ENCODE results near the gene PPM1H.

PPM1H gene

DNA sequence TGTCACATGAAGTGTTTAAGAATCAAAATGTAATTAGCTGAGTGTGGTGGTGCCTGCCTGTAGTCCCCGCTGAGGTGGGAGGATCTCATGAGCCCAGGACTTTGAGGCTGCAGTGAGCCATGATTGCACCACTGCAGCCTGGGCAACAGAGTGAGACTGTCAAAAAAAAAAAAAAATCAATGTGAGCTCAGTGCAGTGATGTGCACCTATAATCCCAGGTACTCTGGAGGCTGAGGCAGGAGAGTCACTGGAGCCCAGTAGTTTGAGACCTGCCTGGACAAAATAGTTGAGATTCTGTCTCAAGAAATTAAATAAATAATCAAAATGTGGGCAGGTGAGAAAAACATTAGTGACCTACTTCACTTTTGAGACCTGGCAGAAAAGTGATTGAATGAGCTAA lies 328.3 kb downstream of the PPM1H start:
- no peak overlapping the region for H2AFZ ChIP-seq (ENCODE audit: low read length)
- H3K4me3 ChIP-seq (ENCODE audit: low read length in 2 of 2): no peak overlapping the region
- no peak overlapping the region for H2BK12ac ChIP-seq (ENCODE audit: low read length)
- H2BK15ac ChIP-seq (ENCODE audit: low read length): no peak overlapping the region
- no peak overlapping the region for H3K18ac ChIP-seq (ENCODE audit: low read length)
- no peak overlapping the region for H3K4me2 ChIP-seq (ENCODE audit: insufficient read depth, low read length, poor library complexity, severe bottlenecking)
- peaks cover 0 to 3% of the 10 kb centered on the region in 2 donors for H3K9me3 ChIP-seq (replicated peaks in 1 of 2; ENCODE audit: control insufficient read depth in 2 of 2, insufficient read depth in 1 of 2, low read depth in 1 of 2, low read length in 2 of 2)
- H4K91ac ChIP-seq (ENCODE audit: low read depth, low read length, poor library complexity): no peak overlapping the region
- H3K4me1 ChIP-seq (ENCODE audit: control insufficient read depth in 2 of 2, insufficient read depth in 1 of 2, low read depth in 1 of 2, low read length in 2 of 2): peaks cover 2 to 9% of the 10 kb centered on the region in 2 donors
- no peak overlapping the region for H2BK120ac ChIP-seq (ENCODE audit: low read depth, low read length)
- H4K8ac ChIP-seq (ENCODE audit: low read depth, low read length): no peak overlapping the region
- H3K27ac ChIP-seq (replicated peaks; ENCODE audit: low read length): no peak overlapping the region
- peaks cover 2% of the 10 kb centered on the region for H3K79me1 ChIP-seq (ENCODE audit: low read depth, low read length)
- no peak overlapping the region for H3K4ac ChIP-seq (ENCODE audit: low read length)
- H3K9ac ChIP-seq (ENCODE audit: low read depth, low read length, poor library complexity): no peak overlapping the region
- H3K27me3 ChIP-seq (ENCODE audit: control insufficient read depth in 3 of 3, insufficient read depth in 3 of 3, low read depth in 1 of 3, low read length in 3 of 3): no peaks in the 10 kb centered on the region
- no peak overlapping the region for H3K23ac ChIP-seq (ENCODE audit: low read depth, low read length, poor library complexity)
- no CpG with 5 or more reads among the region's 1 CpG for WGBS, 2 donors (ENCODE audit: extremely low coverage in 2 of 2, insufficient read length in 2 of 2, insufficient replicate concordance in 1 of 2)
- H2BK5ac ChIP-seq (ENCODE audit: low read length): no peak overlapping the region
- H3K14ac ChIP-seq (ENCODE audit: low read length): no peak overlapping the region
- H3K36me3 ChIP-seq (replicated peaks in 1 of 2; ENCODE audit: control insufficient read depth in 2 of 2, insufficient read depth in 2 of 2, low read length in 2 of 2): peaks cover 0 to 58% of the 10 kb centered on the region in 2 donors
- no peak for DNase-seq (ENCODE audit: low spot score)
- H2AK5ac ChIP-seq (ENCODE audit: low read depth, low read length): no peak overlapping the region

- H4K8ac ChIP-seq (ENCODE audit: low read depth, low read length): no peak overlapping the region
- H3K4ac ChIP-seq (ENCODE audit: low read length): no peak overlapping the region
- H2BK15ac ChIP-seq (ENCODE audit: low read length): no peak overlapping the region
- H3K36me3 ChIP-seq (replicated peaks in 1 of 2; ENCODE audit: control insufficient read depth in 2 of 2, insufficient read depth in 2 of 2, low read length in 2 of 2): peaks cover 0 to 58% of the 10 kb centered on the region in 2 donors
- no peak overlapping the region for H3K9ac ChIP-seq (ENCODE audit: low read depth, low read length, poor library complexity)
- H2BK120ac ChIP-seq (ENCODE audit: low read depth, low read length): no peak overlapping the region
- DNase-seq (ENCODE audit: low spot score): no peak
- peaks cover 2 to 9% of the 10 kb centered on the region in 2 donors for H3K4me1 ChIP-seq (ENCODE audit: control insufficient read depth in 2 of 2, insufficient read depth in 1 of 2, low read depth in 1 of 2, low read length in 2 of 2)
- no peak overlapping the region for H3K4me2 ChIP-seq (ENCODE audit: insufficient read depth, low read length, poor library complexity, severe bottlenecking)
- no peak overlapping the region for H3K23ac ChIP-seq (ENCODE audit: low read depth, low read length, poor library complexity)
- no CpG with 5 or more reads among the region's 2 CpGs for WGBS, 2 donors (ENCODE audit: extremely low coverage in 2 of 2, insufficient read length in 2 of 2, insufficient replicate concordance in 1 of 2)
- peaks cover 0 to 3% of the 10 kb centered on the region in 2 donors for H3K9me3 ChIP-seq (replicated peaks in 1 of 2; ENCODE audit: control insufficient read depth in 2 of 2, insufficient read depth in 1 of 2, low read depth in 1 of 2, low read length in 2 of 2)
- no peaks in the 10 kb centered on the region for H3K27me3 ChIP-seq (ENCODE audit: control insufficient read depth in 3 of 3, insufficient read depth in 3 of 3, low read depth in 1 of 3, low read length in 3 of 3)
- H3K79me1 ChIP-seq (ENCODE audit: low read depth, low read length): peaks cover 2% of the 10 kb centered on the region
- H2BK5ac ChIP-seq (ENCODE audit: low read length): no peak overlapping the region
- H4K91ac ChIP-seq (ENCODE audit: low read depth, low read length, poor library complexity): no peak overlapping the region
- H2AK5ac ChIP-seq (ENCODE audit: low read depth, low read length): no peak overlapping the region
- H3K4me3 ChIP-seq (ENCODE audit: low read length in 2 of 2): peak overlapping the region in 1 of 2 donors; percentile 86
- H3K14ac ChIP-seq (ENCODE audit: low read length): no peak overlapping the region
- no peak overlapping the region for H2AFZ ChIP-seq (ENCODE audit: low read length)
- H2BK12ac ChIP-seq (ENCODE audit: low read length): no peak overlapping the region
- H3K27ac ChIP-seq (replicated peaks; ENCODE audit: low read length): peak overlapping the region; percentile 11
- no peak overlapping the region for H3K18ac ChIP-seq (ENCODE audit: low read length)
Measured at GRCh38 chr12:62605981-62606380, 329.0 kb downstream of the PPM1H start.

DNA sequence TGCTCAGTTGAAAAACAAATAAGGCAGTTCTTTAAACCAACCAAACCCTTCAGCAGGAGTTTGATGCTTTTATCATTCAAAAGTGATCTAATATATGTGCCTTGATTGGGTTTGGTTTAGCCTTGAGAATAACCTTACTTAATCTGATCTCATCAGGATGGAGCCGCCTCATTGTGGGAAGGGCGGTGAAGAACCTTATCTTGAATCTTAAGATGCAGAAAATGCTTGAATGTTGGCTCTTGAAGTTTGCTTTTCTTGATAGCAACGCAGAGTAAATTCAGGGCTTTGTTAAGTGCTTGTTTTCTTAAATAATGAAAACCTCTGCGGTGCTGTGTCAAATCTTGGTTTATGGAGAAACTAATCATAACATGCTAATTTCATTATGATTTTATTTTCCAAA lies 330.1 kb downstream of the PPM1H start:
- H2AFZ ChIP-seq (ENCODE audit: low read length): no peak overlapping the region
- H2BK5ac ChIP-seq (ENCODE audit: low read length): no peak overlapping the region
- peak overlapping the region; percentile 67 for H3K4me2 ChIP-seq (ENCODE audit: insufficient read depth, low read length, poor library complexity, severe bottlenecking)
- no peak overlapping the region for H3K27ac ChIP-seq (replicated peaks; ENCODE audit: low read length)
- H2BK15ac ChIP-seq (ENCODE audit: low read length): no peak overlapping the region
- peaks cover 0 to 3% of the 10 kb centered on the region in 2 donors for H3K9me3 ChIP-seq (replicated peaks in 1 of 2; ENCODE audit: control insufficient read depth in 2 of 2, insufficient read depth in 1 of 2, low read depth in 1 of 2, low read length in 2 of 2)
- no peak overlapping the region for H3K18ac ChIP-seq (ENCODE audit: low read length)
- H3K79me1 ChIP-seq (ENCODE audit: low read depth, low read length): peaks cover 2% of the 10 kb centered on the region
- no peak overlapping the region for H3K14ac ChIP-seq (ENCODE audit: low read length)
- no peak overlapping the region for H2AK5ac ChIP-seq (ENCODE audit: low read depth, low read length)
- peaks cover 2 to 9% of the 10 kb centered on the region in 2 donors for H3K4me1 ChIP-seq (ENCODE audit: control insufficient read depth in 2 of 2, insufficient read depth in 1 of 2, low read depth in 1 of 2, low read length in 2 of 2)
- H3K9ac ChIP-seq (ENCODE audit: low read depth, low read length, poor library complexity): no peak overlapping the region
- WGBS, 2 donors (ENCODE audit: extremely low coverage in 2 of 2, insufficient read length in 2 of 2, insufficient replicate concordance in 1 of 2): no CpG with 5 or more reads among the region's 4 CpGs
- no peak overlapping the region for H2BK12ac ChIP-seq (ENCODE audit: low read length)
- H2BK120ac ChIP-seq (ENCODE audit: low read depth, low read length): no peak overlapping the region
- peak overlapping the region; percentile 70 to 86 for H3K4me3 ChIP-seq (ENCODE audit: low read length in 2 of 2)
- H4K8ac ChIP-seq (ENCODE audit: low read depth, low read length): no peak overlapping the region
- H3K27me3 ChIP-seq (ENCODE audit: control insufficient read depth in 3 of 3, insufficient read depth in 3 of 3, low read depth in 1 of 3, low read length in 3 of 3): no peaks in the 10 kb centered on the region
- H3K4ac ChIP-seq (ENCODE audit: low read length): no peak overlapping the region
- peaks cover 0 to 49% of the 10 kb centered on the region in 2 donors for H3K36me3 ChIP-seq (replicated peaks in 1 of 2; ENCODE audit: control insufficient read depth in 2 of 2, insufficient read depth in 2 of 2, low read length in 2 of 2)
- no peak for DNase-seq (ENCODE audit: low spot score)
- H3K23ac ChIP-seq (ENCODE audit: low read depth, low read length, poor library complexity): no peak overlapping the region
- no peak overlapping the region for H4K91ac ChIP-seq (ENCODE audit: low read depth, low read length, poor library complexity)

DNA sequence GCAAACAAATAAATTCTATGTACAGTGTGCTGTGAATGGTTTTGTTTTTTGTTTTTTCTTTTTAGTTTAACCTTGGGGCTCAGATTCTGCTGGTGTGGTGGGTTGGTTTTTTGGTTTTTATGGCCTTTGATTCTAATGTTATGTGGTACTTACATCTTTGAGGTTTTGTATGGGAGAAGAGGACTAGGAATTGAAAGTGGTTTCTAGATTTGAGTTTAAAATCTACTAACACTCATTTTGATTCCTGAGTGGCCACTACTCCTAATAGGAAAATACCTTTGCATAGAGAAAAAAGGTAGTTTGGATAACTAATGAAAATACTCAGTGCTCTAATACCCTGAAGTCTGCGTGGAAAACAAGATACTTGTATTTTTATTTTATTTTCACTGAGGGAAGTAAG lies 330.6 kb downstream of the PPM1H start:
- H3K79me1 ChIP-seq (ENCODE audit: low read depth, low read length): peaks cover 2% of the 10 kb centered on the region
- H2AK5ac ChIP-seq (ENCODE audit: low read depth, low read length): no peak overlapping the region
- no peak for DNase-seq (ENCODE audit: low spot score)
- peaks cover 0 to 3% of the 10 kb centered on the region in 2 donors for H3K9me3 ChIP-seq (replicated peaks in 1 of 2; ENCODE audit: control insufficient read depth in 2 of 2, insufficient read depth in 1 of 2, low read depth in 1 of 2, low read length in 2 of 2)
- no peak overlapping the region for H4K8ac ChIP-seq (ENCODE audit: low read depth, low read length)
- H2AFZ ChIP-seq (ENCODE audit: low read length): no peak overlapping the region
- no peak overlapping the region for H3K9ac ChIP-seq (ENCODE audit: low read depth, low read length, poor library complexity)
- peak overlapping the region; percentile 77 to 86 for H3K4me3 ChIP-seq (ENCODE audit: low read length in 2 of 2)
- H3K18ac ChIP-seq (ENCODE audit: low read length): no peak overlapping the region
- H2BK120ac ChIP-seq (ENCODE audit: low read depth, low read length): no peak overlapping the region
- no peaks in the 10 kb centered on the region for H3K27me3 ChIP-seq (ENCODE audit: control insufficient read depth in 3 of 3, insufficient read depth in 3 of 3, low read depth in 1 of 3, low read length in 3 of 3)
- no peak overlapping the region for H3K14ac ChIP-seq (ENCODE audit: low read length)
- H3K27ac ChIP-seq (replicated peaks; ENCODE audit: low read length): no peak overlapping the region
- no peak overlapping the region for H3K23ac ChIP-seq (ENCODE audit: low read depth, low read length, poor library complexity)
- peaks cover 2 to 9% of the 10 kb centered on the region in 2 donors for H3K4me1 ChIP-seq (ENCODE audit: control insufficient read depth in 2 of 2, insufficient read depth in 1 of 2, low read depth in 1 of 2, low read length in 2 of 2)
- peaks cover 0 to 44% of the 10 kb centered on the region in 2 donors for H3K36me3 ChIP-seq (replicated peaks in 1 of 2; ENCODE audit: control insufficient read depth in 2 of 2, insufficient read depth in 2 of 2, low read length in 2 of 2)
- peak overlapping the region; percentile 30 for H3K4me2 ChIP-seq (ENCODE audit: insufficient read depth, low read length, poor library complexity, severe bottlenecking)
- no CpG with 5 or more reads among the region's 1 CpG for WGBS, 2 donors (ENCODE audit: extremely low coverage in 2 of 2, insufficient read length in 2 of 2, insufficient replicate concordance in 1 of 2)
- H2BK5ac ChIP-seq (ENCODE audit: low read length): no peak overlapping the region
- H2BK12ac ChIP-seq (ENCODE audit: low read length): no peak overlapping the region
- H3K4ac ChIP-seq (ENCODE audit: low read length): no peak overlapping the region
- H4K91ac ChIP-seq (ENCODE audit: low read depth, low read length, poor library complexity): no peak overlapping the region
- H2BK15ac ChIP-seq (ENCODE audit: low read length): no peak overlapping the region

Data from neuronal stem cell (in vitro differentiated cells).